Measurements from ENCODE around the gene SUPT3H. TPM values are rescaled to one million over a fixed set of nuclear protein-coding genes. Genes with fewer than 3 reads are reported as not detected.

SUPT3H gene
- total RNA-seq, 1 donor from 2014 or later = 4.9 TPM

DNA sequence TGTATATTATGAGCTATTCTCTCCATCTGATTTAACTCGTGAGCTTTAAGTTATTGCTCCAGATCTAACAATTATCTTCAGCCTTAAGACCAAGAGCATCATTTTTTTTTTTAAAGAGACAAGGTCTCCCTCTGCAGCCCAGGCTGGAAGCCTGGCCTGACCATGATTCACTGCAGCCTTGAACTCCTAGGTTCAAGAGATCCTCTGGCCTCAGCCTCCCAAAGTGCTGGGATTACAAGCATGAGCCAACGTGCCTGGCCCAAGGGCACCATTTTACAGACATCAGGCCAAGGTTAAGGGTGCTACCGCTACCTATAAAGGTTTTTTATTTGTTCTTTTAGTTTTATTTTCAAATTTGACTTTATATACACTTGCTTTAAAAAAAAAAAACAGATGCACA is 2.3 kb downstream of the SUPT3H start:
- H3K4me3 ChIP-seq = no peak overlapping the region
- TF ChIP-seq, protein P1, sequence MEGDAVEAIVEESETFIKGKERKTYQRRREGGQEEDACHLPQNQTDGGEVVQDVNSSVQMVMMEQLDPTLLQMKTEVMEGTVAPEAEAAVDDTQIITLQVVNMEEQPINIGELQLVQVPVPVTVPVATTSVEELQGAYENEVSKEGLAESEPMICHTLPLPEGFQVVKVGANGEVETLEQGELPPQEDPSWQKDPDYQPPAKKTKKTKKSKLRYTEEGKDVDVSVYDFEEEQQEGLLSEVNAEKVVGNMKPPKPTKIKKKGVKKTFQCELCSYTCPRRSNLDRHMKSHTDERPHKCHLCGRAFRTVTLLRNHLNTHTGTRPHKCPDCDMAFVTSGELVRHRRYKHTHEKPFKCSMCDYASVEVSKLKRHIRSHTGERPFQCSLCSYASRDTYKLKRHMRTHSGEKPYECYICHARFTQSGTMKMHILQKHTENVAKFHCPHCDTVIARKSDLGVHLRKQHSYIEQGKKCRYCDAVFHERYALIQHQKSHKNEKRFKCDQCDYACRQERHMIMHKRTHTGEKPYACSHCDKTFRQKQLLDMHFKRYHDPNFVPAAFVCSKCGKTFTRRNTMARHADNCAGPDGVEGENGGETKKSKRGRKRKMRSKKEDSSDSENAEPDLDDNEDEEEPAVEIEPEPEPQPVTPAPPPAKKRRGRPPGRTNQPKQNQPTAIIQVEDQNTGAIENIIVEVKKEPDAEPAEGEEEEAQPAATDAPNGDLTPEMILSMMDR (IDR thresholded peaks at IDR 0.05) = no peak
- no peaks in the 10 kb centered on the region for H3K36me3 ChIP-seq
- intact Hi-C loops (cut with DNase I) = no loop called here
- no peak for DNase-seq
- no peaks in the 10 kb centered on the region for H3K9me3 ChIP-seq
- H3K4me1 ChIP-seq = peaks cover 15% of the 10 kb centered on the region
- H3K27me3 ChIP-seq = no peaks in the 10 kb centered on the region
- no peak for ATAC-seq
- H3K27ac ChIP-seq = no peak overlapping the region

DNA sequence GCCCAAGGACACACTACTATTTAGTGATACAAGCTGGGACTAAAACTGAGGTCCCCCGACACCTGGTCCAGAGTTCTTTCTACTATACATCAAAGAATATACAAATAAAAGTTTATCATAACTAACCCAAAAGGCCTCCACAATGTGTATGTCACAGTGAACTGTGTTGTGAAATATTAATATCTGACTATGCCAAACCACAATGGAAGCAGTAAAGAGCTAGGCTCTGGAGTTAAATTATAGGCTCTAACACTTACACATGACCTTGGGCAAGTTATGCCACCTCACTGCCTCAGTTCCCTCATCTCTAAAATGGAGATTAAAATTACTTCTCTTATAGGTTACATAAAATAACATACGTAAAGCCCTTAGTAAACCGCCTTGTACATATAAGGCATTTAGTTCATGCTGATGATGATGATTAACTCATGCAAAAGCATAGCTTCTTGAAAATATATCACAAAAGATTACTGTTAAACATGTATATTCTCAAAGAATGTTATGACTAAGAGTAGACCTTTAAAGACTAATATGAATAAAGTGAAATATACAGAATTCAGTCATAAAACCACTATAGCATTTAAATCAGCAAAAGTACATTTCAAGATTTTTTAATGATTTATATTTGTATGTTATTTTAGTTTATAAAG is 5.7 kb downstream of the SUPT3H start:
- Histone ChIP-seq H3K4me1 (peaks cover 9% of the 10 kb centered on the region), H3K4me3 (no peak overlapping the region), H3K27ac (no peak overlapping the region), H3K36me3 (no peaks in the 10 kb centered on the region), H3K9me3 (no peaks in the 10 kb centered on the region), H3K27me3 (no peaks in the 10 kb centered on the region)
- TF ChIP-seq, protein P1 (IDR thresholded peaks at IDR 0.05) = no peak
- no peak for DNase-seq
- intact Hi-C loops (cut with DNase I) = no loop called here
- no peak for ATAC-seq

DNA sequence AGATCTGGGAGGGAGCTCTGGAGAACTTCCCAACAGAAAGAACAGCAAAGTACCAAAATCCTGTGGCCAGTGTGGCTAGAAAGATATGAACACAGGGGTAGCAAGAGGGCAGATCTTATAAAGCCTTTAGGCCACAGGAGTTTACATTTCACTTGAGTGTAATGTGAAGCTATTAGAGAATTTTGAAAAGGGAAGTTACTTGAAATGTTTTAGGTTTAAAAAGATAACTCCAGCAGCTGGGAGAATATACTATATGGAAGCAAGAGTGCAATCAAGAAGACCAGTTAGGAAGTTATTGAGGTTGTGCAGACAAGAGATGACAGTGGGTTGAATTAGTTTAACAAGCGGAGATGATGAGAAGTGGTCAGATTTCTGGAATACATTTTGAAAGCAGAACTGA is 7.9 kb downstream of the SUPT3H start:
- no peaks in the 10 kb centered on the region for H3K27me3 ChIP-seq
- intact Hi-C loops (cut with DNase I) = no loop called here

DNA sequence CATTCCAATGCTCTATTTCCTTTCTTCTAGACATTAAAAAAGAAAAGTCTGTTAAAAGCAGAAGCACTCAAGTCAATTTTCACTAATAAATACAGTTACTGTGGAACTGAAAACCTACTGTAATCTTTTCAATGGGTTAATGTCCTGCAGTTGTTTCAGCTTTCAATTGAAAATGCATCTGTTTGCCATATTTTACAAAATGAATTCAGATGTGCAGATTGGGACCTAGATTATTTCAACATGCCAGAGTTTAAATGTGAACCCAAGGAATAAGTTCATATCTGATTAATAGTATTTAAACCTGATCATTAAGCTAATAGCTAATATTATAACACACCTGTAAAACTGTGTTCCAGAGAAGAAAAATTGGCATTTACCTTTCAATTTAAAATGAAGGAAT is 9.7 kb downstream of the SUPT3H start:
- Histone ChIP-seq H3K36me3 (no peaks in the 10 kb centered on the region), H3K4me3 (no peak overlapping the region), H3K4me1 (no peaks in the 10 kb centered on the region), H3K9me3 (no peaks in the 10 kb centered on the region), H3K27me3 (no peaks in the 10 kb centered on the region), H3K27ac (no peak overlapping the region)
- TF ChIP-seq, protein P1 (IDR thresholded peaks at IDR 0.05) = no peak
- ATAC-seq (no peak), DNase-seq (no peak)
- intact Hi-C loops (cut with DNase I) = no loop called here

More for the DNA sequence above, 7.9 kb downstream of the SUPT3H start:
- no peak overlapping the region for H3K4me3 ChIP-seq
- TF ChIP-seq, protein P1 (IDR thresholded peaks at IDR 0.05) = no peak
- H3K4me1 ChIP-seq = no peaks in the 10 kb centered on the region
- no peak overlapping the region for H3K27ac ChIP-seq
- no peaks in the 10 kb centered on the region for H3K36me3 ChIP-seq
- ATAC-seq (no peak), DNase-seq (no peak)
- no peaks in the 10 kb centered on the region for H3K9me3 ChIP-seq

DNA sequence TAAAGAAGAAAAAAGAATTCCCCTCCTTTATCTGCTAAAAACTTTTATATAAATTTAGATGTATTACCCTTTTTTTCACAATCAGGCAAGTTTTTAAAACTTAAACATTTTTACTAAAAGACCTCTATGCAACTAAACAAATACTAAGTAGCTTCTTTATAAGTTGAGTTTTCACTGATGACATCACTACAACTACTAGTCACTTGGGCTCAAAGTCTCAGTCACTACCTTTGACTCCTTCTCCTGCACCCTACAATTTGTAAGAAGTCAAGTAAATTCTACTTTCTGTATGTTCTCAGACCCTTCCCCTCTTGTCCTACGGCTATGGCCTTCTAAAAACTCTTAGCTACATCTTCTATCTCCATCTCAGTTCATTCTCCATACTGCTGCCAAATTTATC is 11.2 kb downstream of the SUPT3H start:
- intact Hi-C loops (cut with DNase I) = no loop called here
- no peak for DNase-seq
- Histone ChIP-seq H3K27me3 (no peaks in the 10 kb centered on the region), H3K36me3 (no peaks in the 10 kb centered on the region), H3K9me3 (no peaks in the 10 kb centered on the region), H3K27ac (no peak overlapping the region), H3K4me1 (no peaks in the 10 kb centered on the region), H3K4me3 (no peak overlapping the region)
- no peak for ATAC-seq
- TF ChIP-seq, protein P1 (IDR thresholded peaks at IDR 0.05) = no peak

DNA sequence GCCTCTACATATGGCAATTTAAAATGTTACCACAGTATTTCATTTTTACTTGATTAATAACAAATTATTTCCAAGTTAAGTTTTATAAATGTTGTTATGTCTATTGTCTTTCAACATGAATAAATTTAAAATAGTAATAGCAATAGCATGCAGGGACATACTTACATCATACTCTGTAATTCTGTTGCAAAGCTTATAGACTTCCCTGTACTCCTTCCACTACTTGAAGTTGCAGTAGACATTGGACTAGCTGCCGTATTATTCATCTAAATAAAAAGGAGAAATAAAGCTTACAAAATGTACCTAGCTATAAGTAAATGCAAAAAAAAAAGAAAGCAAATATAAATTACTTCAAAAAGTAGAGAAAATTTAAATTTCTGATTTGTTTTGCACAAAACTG is 12.7 kb downstream of the SUPT3H start:
- Histone ChIP-seq H3K27me3 (no peaks in the 10 kb centered on the region), H3K4me1 (no peaks in the 10 kb centered on the region), H3K36me3 (no peaks in the 10 kb centered on the region), H3K4me3 (no peak overlapping the region), H3K9me3 (no peaks in the 10 kb centered on the region), H3K27ac (no peak overlapping the region)
- peak; percentile 55 for ATAC-seq
- intact Hi-C loops (cut with DNase I) = no loop called here
- TF ChIP-seq, protein P1 (IDR thresholded peaks at IDR 0.05) = no peak
- no peak for DNase-seq
